IPS-NIHi7 (cell line): Measurements from ENCODE around the gene RABGAP1.

ENCODE experiments used
- DNase-seq: peaks from one replicate; pipeline ENCODE4 v3.0.0; 2012; ENCODE audit warnings: mixed read lengths; ENCODE audit errors: extremely low spot score

Gene RABGAP1

DNA sequence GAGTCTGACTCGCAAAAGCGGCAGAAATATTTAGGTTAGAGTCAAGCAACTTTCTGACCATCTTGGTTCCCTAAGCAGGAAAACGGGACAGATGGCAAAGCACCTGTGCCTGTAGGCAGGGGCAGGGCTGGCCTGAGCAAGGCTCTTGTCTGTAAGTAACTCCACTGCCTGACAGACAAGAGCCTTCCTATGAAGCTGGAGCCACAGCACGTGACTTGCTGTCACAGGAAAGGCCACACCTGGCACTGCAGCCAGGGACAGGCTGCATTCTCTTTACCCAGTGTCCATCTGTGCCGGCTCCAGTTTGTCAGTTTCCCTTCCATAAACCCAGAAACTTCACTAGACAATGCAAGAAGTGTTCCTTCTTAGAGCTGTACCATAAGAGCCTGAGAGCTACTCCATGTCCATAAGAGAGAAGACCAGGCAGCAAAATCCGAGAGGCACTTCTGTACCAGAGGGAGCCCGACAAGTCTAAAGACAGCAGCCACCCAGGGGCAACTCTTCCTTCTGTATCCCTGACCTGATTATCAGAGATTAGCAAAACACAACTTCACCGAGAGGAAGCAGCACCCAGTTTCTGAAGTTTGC lies 170.7 kb downstream of the RABGAP1 start:
- DNase-seq: no peak

DNA sequence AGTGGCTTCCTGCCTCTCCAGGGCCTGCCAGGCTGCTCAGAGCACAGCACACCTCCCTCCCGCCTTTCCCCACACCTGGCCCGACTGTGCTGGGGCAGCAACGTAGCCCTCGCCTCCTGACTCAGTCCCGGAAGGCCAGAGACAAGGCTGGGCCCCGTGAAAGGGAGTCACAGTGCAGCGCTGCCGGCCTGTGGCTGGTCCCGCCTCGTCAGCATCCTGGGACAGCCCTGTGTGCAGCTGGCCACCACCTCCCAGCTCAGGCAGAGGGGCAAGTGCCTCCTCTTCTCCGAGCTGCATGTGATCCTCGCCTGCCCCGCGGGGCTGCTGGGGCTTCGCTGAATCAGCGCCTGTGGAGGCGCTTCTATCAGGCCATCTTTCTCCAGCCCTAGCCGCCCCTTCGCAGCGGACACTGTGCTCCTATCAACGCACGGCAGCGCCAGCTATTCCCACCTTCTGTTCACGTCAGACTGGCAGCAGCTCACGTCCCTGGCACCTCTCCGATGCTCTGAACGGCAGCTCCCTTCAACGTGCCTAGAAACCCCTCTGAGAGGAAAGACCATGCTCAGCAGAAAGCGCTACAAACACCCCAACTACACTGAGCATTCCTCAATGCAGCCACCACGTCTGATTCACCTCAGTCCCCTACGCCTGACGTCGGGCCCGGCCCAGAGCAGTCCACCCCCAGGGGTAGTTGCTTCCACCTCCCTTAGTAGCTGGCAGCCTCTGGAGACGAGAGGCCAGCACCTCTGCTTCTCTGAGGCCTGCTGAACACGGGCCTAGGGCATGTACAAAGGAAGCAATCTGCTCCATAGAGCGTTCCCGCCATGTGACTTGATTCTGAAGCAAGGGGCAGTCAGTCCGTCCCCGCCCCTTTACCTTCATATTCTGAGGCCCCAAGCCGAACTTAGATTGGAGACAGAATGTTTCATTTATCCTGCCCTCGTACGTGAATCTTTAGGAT lies 171.5 kb downstream of the RABGAP1 start:
- peak; percentile 54 for DNase-seq

DNA sequence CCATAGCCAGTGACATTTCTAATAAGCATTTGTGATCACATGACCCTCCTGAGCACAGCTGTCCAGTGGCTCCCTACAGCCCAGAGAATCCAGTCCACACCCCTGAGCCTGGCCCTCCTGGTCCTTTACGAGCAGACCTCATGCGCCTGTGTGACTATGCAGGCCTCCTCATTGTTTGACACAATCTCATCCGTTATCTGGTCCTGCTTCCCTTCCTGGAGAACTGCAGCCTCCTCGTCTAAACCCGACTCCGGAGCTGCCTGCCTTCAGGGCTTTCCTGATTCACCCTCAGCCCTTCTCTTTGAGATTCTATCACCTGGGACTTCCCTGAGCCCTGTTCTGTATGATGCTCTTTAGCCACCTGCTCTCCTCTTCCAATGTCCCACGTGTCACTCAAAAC lies 172.4 kb downstream of the RABGAP1 start:
- DNase-seq: no peak

DNA sequence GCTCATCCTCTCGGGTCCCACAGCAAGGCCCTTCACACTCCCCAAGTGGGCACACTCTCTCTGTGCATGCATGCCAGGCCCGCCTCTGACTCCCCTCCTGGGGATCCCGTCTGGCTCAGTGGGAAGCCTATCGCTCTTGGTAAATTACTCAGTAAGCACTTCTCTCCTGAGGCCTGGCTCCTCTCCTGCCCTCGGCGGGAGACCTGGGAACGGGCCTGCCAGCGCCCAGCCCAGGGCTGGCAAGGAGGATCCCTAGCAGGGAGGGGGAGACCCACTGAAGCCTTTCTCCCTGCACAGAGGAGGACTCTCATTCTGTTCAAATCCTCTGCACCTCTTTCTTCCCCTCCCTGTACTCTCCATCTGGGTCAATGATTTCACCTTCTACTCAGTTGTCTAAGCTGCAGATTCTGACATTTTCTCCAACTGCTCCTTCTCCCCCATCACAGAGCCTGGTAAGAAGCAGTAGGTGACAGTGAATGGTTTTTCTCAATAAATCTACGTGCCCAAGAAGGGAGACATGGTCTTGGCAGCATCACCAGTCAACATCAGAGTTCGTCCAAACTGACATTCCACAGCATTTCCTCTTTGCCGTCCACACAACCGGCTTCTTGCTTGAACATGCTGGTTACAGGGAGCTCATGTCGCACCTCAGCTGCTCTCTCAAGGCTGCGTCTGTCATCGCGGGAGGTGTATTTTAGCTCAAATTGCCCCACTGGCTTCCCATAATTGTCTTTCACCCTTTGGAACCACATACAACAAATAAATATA lies 174.5 kb downstream of the RABGAP1 start:
- DNase-seq: no peak

DNA sequence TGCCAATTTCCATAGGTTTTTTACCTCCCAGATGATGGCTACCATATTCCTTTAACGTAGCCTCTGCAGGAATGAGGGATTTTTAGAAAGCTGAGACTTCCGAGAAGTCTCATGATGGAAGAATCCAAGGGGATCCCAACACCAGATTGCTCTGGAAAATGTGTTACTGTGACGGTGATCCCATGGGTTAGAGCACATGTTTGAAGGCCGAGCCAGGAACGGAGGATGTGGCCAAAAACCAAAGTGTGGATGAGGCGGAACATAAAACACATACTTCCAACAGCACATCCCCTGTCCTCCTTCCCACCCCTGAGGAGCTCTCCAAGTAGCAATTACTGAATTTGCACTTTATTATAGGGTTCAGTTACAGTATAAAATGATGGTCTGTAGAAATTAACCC lies 175.2 kb downstream of the RABGAP1 start:
- DNase-seq: no peak

DNA sequence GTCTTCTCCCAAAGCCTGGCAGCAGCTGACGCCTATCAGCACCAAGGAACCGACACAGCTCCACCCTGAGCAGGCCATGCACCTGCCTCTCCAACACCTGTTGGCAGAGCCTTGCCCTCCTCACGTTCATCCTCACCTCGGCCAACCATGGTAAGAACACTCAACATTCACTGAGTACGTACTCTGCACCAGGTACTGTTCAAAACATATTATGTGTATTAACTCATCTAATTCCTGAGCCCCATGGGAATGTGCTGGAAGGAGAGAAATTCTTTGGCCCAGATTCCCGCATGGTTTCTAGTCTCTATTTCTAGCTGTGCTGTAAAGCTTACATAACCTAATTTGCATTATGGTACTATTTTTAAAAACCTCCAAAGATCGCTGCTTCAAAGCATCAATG lies 178.7 kb downstream of the RABGAP1 start:
- DNase-seq: no peak

DNA sequence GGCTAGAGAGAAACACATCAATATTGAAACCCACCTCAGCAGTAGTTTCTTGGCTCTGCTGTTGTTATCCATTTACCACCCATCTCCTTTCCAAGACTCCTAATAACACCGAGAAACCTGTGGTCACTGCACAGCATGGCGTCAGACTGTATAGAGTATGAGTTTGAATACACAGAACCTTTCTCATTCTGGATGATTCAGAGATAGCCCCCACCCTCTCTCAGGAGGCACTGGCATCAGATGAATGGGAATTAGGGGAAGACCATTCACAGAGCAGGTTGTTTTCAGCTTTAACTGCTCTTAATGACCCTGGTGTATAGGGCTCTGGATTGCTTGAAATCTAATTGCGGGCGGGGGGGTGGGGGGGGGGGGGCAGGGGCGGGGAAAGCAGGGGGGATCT lies 179.3 kb downstream of the RABGAP1 start:
- no peak for DNase-seq

DNA sequence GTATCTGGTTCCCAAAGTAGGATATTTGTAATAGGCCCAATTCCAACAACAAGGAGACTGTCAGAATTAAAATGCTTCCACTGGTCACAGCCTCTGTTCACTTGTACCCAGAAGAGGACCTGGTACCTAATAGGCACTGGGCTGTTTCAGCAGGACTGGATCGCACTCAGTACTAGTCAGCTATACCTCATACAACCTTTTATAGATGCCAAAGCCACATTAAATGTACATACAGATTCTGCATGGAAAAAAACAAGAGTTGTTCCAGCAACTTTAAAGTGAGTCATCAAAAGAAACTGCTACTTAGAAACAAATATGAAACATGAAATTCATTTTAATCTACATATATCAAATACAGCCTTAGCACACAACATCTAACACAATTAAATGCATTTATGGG lies 180.1 kb downstream of the RABGAP1 start:
- DNase-seq: no peak

DNA sequence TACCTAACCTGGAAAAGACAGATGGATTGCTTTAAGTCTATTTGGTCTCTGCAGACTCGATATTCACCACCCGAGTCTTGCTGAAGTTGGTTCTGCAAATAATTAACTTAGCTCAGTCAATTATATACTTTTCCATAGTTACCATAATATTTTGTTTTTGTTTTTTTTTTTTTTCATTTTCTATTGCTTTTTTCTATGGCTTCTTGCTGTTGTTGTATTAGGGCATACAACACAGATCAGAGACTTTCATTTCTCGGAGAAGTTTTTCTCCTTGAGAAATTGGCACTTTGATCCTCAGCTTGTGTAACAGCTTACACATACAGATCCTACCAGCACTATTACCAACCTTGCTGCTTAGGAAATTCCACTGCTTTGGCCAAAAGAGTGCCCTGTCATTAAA lies 180.6 kb downstream of the RABGAP1 start:
- DNase-seq: no peak

DNA sequence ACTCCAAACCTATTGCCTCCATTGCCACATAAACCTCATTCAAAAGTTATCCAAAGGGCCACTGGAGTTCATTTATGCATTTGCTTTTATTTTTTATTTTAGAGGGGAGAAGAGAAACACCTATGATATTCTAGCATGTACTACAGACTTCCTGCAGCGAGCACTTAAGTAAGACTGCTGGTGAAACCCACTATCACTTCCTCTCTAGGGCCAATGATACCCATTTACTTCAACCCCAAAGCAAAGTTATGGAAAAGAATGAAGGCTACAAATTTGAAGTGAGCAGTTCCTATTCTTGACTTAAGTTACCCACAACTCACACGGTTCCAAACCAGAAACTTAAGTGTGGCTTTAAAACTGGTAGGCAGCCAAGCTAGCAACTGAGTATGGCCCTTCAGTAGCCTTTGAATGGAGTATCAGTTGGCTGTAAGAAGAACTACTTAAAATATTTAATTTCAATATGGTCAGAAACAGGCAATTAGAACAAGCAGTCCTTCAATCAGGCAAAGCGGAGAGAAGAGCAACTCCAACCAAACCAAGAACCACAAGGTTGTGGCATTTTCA lies 186.8 kb downstream of the RABGAP1 start:
- DNase-seq: no peak

DNA sequence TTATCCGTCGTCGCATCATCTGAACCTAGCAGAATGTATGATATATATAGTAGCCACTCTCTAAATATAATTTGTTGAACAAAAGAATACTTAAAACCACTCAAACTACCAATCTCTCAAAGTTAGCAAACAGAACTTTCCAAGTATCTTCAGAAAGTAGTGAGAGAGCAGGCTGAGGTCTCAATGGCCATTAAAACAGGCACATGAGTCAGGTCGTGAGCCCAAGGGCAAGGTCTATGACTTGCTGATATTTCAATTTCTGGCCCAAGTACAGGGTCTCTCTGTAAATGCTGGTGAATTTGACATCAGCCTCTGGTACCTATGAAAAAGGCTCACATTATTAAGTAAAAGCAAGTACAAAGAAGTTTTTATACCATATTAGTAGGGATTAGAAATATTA lies 187.8 kb downstream of the RABGAP1 start:
- no peak for DNase-seq

DNA sequence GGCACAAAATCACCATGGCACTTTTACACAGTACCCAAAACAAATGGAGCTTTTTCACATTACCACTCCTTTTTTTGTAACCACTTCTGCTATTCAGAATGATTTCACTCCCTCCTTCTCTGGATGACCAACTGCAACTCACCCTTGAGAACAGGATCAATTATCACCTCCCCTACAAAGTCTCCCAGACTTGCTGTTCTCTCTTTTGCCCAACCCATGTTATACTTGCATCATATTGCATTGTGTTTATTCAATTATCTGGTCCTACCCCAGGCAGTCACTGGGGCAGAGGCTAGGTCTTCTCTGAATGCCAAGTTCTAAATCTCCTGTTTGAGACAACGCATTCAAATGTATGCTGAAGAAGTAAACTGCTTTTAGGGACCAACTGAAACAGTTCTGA lies 188.6 kb downstream of the RABGAP1 start:
- no peak for DNase-seq

DNA sequence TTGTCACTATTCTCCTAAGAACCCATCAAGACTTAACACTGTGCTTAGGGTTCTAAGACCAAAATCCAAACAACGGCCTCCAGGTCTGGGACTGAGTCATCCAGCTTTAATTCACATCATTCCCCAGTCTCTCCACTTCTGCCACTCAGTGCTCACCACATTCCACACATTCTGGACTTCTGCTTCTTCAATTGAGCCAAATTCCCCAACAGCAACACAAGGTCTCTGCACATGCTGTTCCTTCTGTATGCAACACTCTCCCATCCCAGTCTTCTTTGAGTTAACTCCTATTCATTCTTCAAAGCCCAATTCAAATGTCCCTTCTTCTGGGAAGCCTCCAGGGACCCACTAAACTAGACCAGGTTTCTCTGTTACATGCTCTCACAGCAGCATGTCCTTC lies 190.4 kb downstream of the RABGAP1 start:
- DNase-seq: no peak

DNA sequence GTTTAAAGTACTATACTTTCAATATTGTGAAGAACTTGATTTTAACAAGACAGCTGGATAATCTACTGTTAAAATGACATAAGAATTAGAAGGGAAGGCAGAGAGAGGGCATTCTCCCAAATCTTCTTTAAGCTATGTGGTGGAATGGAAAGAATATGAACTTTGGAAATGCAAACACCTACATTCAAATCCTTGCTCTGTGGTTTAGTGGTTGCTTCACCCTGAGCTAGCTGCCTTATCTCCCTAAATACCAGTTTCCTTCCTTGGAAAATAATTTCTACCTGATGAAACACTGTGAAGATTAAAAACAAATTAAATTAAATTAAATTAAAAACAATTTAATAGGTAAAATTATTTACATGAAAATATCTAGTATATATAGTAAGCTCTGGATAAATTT lies 191.2 kb downstream of the RABGAP1 start:
- DNase-seq: no peak

DNA sequence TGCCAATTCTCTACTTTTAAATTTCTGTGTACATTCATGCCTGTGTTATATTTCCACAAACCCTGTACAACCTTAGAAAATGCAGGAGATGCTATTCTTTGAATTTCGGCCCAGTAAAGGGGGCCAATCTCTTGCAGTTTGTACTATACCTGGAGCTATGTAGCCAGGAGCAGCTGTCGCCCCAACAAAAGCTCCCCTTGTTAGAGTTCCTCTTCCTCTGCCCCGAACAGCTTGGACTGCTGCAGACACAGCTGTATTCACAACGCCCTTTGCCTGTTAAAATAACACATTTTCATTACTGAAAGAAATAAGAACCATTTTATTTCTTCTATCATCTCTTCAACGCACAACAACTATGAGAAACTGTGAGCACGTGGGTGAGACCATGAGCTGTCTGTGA lies 191.9 kb downstream of the RABGAP1 start:
- DNase-seq: no peak

DNA sequence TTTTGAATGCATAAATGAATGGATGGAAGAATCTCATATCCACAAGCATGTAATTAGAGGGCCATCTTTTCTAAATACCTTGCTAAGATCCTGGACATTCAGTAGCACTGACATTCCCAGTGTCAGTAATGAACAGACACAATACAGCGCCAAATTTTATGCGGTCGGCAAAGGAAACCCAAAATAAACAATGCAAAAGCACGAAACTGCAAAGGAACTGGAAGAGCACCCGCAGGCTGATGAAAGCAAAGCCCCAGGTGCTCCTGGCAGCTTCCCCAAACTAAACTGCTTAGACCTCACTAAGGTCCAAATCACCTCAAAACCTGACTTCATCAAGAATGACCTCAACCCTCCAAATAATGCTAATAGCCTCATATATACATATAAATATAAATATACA lies 194.6 kb downstream of the RABGAP1 start:
- no peak for DNase-seq

DNA sequence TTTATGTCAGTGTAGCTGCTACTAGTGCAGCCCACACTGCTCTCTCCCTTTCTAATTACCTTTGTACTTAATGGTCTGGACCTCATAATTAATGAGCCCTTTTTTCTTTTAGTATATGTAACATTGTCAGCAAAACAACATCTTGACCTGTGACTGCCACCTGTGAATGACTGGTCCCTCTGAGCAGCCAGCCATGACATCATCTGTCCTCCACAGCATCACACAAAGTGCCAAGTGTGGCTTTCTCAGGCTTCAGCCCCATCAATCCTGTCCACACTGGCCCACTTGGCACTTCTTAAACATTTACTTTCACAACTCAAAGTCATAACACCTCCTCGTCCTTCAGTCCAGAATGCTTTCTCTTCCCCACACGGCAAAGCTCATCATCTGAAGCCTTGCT lies 197.3 kb downstream of the RABGAP1 start:
- no peak for DNase-seq

DNA sequence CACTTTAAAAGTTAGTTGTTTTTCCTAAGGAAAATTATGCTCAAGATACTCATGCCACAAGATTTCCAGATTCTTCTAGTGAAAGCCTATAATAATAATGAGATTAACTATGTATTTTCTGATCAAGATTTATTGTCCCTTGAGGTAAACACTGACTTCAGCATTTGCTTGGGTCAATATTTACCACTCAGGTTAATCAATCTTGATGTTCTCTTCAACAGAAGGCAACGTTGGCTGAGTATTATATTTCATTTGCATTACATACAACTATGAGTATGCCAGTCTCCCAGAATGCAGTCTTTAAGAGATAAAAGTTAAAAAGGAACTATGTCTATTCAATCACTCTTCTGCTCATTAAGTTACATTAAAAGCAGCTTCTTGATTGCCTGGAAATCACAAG lies 208.2 kb downstream of the RABGAP1 start:
- DNase-seq: no peak

DNA sequence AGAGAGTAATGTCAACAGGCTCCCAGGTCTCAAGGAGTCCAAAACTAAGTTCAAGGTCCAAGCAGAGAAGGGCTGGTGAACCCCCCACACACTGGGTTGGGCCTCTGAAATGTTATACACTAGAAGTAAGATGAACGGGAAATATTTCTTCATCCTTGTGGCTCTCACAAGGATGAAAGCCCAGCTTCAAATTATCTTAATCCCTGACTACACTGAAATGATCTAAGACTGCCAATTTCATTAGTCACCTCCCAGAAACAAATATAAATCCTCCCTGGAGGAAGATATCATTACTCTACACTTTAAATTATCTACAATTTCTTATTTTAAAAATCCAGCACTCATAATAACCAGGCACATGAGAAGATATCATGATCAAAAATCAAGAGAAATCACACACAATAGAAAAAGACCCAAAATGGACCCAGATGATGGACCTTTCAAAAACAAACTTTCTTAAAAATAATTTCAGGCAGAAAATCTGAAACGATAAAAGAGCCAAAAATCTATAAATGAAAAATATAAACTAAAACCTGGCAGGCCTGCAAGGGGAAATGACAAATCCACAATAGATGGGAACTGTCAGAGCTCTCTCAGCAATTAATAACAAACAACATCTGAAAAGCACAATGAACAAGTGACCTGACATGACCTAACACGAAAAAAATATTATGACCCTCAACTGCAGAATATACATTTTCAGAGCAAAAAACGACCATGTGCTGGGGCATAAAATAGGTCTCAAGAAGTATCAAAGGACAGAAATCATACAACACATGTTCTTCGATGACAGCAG lies 210.1 kb downstream of the RABGAP1 start:
- DNase-seq: no peak
